ENCODE data around the gene SRPRA.

DNA sequence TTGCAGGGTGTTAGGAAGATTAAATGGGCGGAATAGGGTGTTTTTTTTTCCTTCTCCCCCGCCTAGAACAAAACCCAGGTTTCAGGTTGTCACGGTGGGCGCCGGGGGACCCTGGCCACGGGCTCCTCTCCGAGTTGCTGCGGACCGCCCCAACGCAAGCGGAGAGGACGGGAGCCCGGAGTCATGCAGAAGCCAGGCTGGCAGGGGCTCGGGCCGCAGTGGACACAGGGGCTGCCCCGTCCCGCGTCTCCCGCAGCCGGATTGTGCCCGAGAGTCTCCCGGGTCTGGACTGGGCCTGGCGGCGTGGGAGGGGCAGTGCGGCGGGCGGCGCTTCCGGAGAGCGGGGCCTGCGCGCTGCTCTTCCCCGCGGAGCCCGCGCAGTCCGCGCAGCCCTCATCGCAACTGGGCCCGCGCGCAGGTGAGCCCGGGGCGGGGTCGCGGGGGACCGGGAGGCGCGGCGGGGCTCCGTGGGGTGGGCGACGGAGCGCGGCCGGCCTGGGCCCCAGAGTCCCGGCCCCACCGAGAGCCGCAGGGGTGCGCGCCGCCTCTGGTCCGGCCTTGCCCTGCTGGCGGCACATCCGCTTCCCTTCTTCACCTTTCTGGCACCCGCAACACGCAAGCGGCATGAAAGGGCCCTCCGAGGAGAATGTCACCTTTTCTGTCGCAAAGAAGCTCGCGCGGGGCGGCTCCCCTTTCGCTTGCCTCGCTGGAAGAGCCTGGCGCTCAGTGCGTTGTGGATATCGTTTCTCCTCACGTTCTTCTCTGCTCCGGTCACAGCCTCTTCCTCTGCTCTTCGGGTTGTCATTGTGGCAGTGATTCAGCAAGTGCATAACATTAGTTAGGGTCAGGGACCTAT, 14.3 kb upstream of the SRPRA start, which contains the start of gene TIRAP:
- TF ChIP-seq EP300 (IDR thresholded peaks at IDR 0.05) (no peak), POLR2AphosphoS5 (IDR thresholded peaks at IDR 0.05) (peak; percentile 35 to 72 (median 60))
- TF ChIP-seq, protein P1, sequence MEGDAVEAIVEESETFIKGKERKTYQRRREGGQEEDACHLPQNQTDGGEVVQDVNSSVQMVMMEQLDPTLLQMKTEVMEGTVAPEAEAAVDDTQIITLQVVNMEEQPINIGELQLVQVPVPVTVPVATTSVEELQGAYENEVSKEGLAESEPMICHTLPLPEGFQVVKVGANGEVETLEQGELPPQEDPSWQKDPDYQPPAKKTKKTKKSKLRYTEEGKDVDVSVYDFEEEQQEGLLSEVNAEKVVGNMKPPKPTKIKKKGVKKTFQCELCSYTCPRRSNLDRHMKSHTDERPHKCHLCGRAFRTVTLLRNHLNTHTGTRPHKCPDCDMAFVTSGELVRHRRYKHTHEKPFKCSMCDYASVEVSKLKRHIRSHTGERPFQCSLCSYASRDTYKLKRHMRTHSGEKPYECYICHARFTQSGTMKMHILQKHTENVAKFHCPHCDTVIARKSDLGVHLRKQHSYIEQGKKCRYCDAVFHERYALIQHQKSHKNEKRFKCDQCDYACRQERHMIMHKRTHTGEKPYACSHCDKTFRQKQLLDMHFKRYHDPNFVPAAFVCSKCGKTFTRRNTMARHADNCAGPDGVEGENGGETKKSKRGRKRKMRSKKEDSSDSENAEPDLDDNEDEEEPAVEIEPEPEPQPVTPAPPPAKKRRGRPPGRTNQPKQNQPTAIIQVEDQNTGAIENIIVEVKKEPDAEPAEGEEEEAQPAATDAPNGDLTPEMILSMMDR (IDR thresholded peaks at IDR 0.05): peak in 3 of 4 experiments; percentile 5 to 26 (median 14)

All from sigmoid colon (tissue), 4 donors.